Keratinocyte (primary cell): Measurements from ENCODE around the gene KLHL33. TPM values are rescaled to one million over a fixed set of nuclear protein-coding genes. Genes with fewer than 3 reads are reported as not detected.

Source experiments
- DNase-seq: peaks from one replicate; pipeline ENCODE4 v3.0.0-alpha.2; 2011; ENCODE audit warnings: low read depth, missing footprints, low spot score
- FAIRE-seq: peaks from 2 replicates; lab custom pipeline; 2011; peaks lifted over from hg19 to GRCh38; lab: Jason Lieb, UNC
- H2AFZ ChIP-seq: 2 replicates; pipeline ENCODE4 v1.6.0; 2012; ENCODE audit warnings: low read length, control low read depth, inconsistent platforms; ENCODE audit not compliant: control insufficient read depth
- H3K27ac ChIP-seq: 2 replicates; pipeline ENCODE4 v1.5.1; 2011; ENCODE audit warnings: low read length; ENCODE audit not compliant: control insufficient read depth, insufficient read depth
- H3K27me3 ChIP-seq: 3 replicates; pipeline ENCODE4 v1.6.0; 2011; ENCODE audit warnings: low read length; ENCODE audit not compliant: control insufficient read depth, insufficient read depth; ENCODE audit errors: extremely low read depth
- H3K36me3 ChIP-seq, 2 experiments: 2 replicates in 1 of 2; 3 replicates in 1 of 2; pipeline ENCODE4 v1.5.1; 2011; ENCODE audit warnings: low read length in 2 of 2, mild to moderate bottlenecking in 1 of 2; ENCODE audit not compliant: control insufficient read depth in 2 of 2, insufficient read depth in 2 of 2; ENCODE audit errors: extremely low read depth in 1 of 2
- H3K4me1 ChIP-seq: 3 replicates; pipeline ENCODE4 v1.5.1; 2011; ENCODE audit warnings: low read length; ENCODE audit not compliant: control insufficient read depth, insufficient read depth; ENCODE audit errors: extremely low read depth
- H3K4me2 ChIP-seq: 3 replicates; pipeline ENCODE4 v1.6.0; 2011; ENCODE audit warnings: low read depth, low read length; ENCODE audit not compliant: control insufficient read depth, insufficient read depth; ENCODE audit errors: extremely low read depth
- H3K4me3 ChIP-seq, 3 experiments: fragments of 200-600 bp in 1 of 3; sonication (generic) in 1 of 3; 2 replicates in 2 of 3; 3 replicates in 1 of 3; pipeline ENCODE4 v1.5.1; 2011 to 2016; ENCODE audit warnings: low read length in 3 of 3, mild to moderate bottlenecking in 3 of 3, control low read depth in 2 of 3, inconsistent platforms in 1 of 3, low read depth in 1 of 3, mixed read lengths in 1 of 3, mixed run types in 1 of 3, moderate library complexity in 1 of 3; ENCODE audit not compliant: control insufficient read depth in 2 of 3, insufficient read depth in 2 of 3; ENCODE audit errors: extremely low read depth in 1 of 3
- H3K79me2 ChIP-seq: 2 replicates; pipeline ENCODE4 v1.6.0; 2012; ENCODE audit warnings: low read length; ENCODE audit not compliant: control insufficient read depth, insufficient read depth
- H3K9ac ChIP-seq: 3 replicates; pipeline ENCODE4 v1.6.0; 2011; ENCODE audit warnings: low read length; ENCODE audit not compliant: control insufficient read depth, insufficient read depth; ENCODE audit errors: extremely low read depth
- H3K9me1 ChIP-seq: 3 replicates; pipeline ENCODE4 v1.6.0; 2011; ENCODE audit warnings: low read length; ENCODE audit not compliant: control insufficient read depth, insufficient read depth; ENCODE audit errors: extremely low read depth
- H3K9me3 ChIP-seq: 2 replicates; pipeline ENCODE4 v1.5.1; 2012; ENCODE audit warnings: low read depth, low read length; ENCODE audit not compliant: control insufficient read depth
- H4K20me1 ChIP-seq: 3 replicates; pipeline ENCODE4 v1.6.0; 2011; ENCODE audit warnings: low read length; ENCODE audit not compliant: control insufficient read depth, insufficient read depth; ENCODE audit errors: extremely low read depth
- EZH2 ChIP-seq: IDR thresholded peaks from one replicate; pipeline ENCODE4 v1.6.1; 2012; ENCODE audit warnings: inconsistent platforms, mild to moderate bottlenecking, low read length, moderate library complexity
- dilution Hi-C: fragments of 300-500 bp; cut with MboI; formaldehyde crosslinking; loops from one replicate; pipeline ENCODE4 v1.7.0; 2020; ENCODE audit warnings: low sequenced_read_pairs; ENCODE audit not compliant: extremely low pct_ligation_motif_present
- polyA plus RNA-seq, 5 experiments: library from polyadenylated mRNA; depleted of rRNA in 3 of 5; stranded (reverse) in 3 of 5; stranded (forward) in 1 of 5; unstranded in 1 of 5; fragments of >200 nt; gene quantifications; 1 replicate in 1 of 5; 2 replicates in 3 of 5; 3 replicates in 1 of 5; pipeline versions ENCODE4 v1.2.1 to v1.2.3, GENCODE V29; 2011 to 2012; ENCODE audit warnings: missing spikeins in 2 of 5, low read depth in 1 of 5, low replicate concordance in 1 of 5
- TF ChIP-seq, protein P1 (sequence below), 3 experiments: IDR thresholded peaks in 1 of 3; conservative IDR thresholded peaks in 1 of 3; optimal IDR thresholded peaks in 1 of 3; 2 replicates in 2 of 3; 3 replicates in 1 of 3; pipeline versions ENCODE3 to v1.5.1; 2011; ENCODE audit warnings: low read length in 3 of 3, mild to moderate bottlenecking in 3 of 3, moderate library complexity in 2 of 3, control low read depth in 1 of 3, inconsistent platforms in 1 of 3; ENCODE audit not compliant: insufficient read depth in 2 of 3; ENCODE audit errors: extremely low read depth in 1 of 3

Gene KLHL33
- polyA plus RNA-seq, 1 donor (not counting 4 experiments of a cell fraction or from before 2014, with no cell fraction given) = not detected

- Histone ChIP-seq H3K36me3 (peaks cover 21 to 22% of the 10 kb centered on the region in 2 experiments), H4K20me1 (no peaks in the 10 kb centered on the region), H2AFZ (peak overlapping the region; percentile 13), H3K9ac (peak overlapping the region; percentile 18), H3K27me3 (no peaks in the 10 kb centered on the region), H3K79me2 (peaks cover 3% of the 10 kb centered on the region), H3K9me1 (no peaks in the 10 kb centered on the region), H3K9me3 (no peaks in the 10 kb centered on the region), H3K4me2 (peak overlapping the region; percentile 76), H3K4me3 (peak overlapping the region in 1 of 3 experiments; percentile 1), H3K4me1 (peaks cover 18% of the 10 kb centered on the region), H3K27ac (peak overlapping the region; percentile 78)
- DNase-seq (peak; percentile 83), FAIRE-seq (peak; percentile 93)
- TF ChIP-seq EZH2 = no peak
- TF ChIP-seq, protein P1, sequence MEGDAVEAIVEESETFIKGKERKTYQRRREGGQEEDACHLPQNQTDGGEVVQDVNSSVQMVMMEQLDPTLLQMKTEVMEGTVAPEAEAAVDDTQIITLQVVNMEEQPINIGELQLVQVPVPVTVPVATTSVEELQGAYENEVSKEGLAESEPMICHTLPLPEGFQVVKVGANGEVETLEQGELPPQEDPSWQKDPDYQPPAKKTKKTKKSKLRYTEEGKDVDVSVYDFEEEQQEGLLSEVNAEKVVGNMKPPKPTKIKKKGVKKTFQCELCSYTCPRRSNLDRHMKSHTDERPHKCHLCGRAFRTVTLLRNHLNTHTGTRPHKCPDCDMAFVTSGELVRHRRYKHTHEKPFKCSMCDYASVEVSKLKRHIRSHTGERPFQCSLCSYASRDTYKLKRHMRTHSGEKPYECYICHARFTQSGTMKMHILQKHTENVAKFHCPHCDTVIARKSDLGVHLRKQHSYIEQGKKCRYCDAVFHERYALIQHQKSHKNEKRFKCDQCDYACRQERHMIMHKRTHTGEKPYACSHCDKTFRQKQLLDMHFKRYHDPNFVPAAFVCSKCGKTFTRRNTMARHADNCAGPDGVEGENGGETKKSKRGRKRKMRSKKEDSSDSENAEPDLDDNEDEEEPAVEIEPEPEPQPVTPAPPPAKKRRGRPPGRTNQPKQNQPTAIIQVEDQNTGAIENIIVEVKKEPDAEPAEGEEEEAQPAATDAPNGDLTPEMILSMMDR (optimal IDR thresholded peaks at IDR 0.05 in 1 of 3, IDR thresholded peaks at IDR 0.05 in 1 of 3, conservative IDR thresholded peaks at IDR 0.05 in 1 of 3; ENCODE audit: extremely low read depth in 1 of 3, insufficient read depth in 2 of 3, low read length in 3 of 3) = no peak
- dilution Hi-C loops = no loop called here
These were observed 34.9 kb downstream of the KLHL33 start for GRCh38 chr14:20400965-20401593.

GRCh38 chr14:20400589-20400964, 35.4 kb downstream of the KLHL33 start:
- Histone ChIP-seq H3K4me1 (peaks cover 18% of the 10 kb centered on the region), H3K27me3 (no peaks in the 10 kb centered on the region), H3K9me1 (no peaks in the 10 kb centered on the region), H3K4me2 (peak overlapping the region; percentile 76), H3K9ac (peak overlapping the region; percentile 13), H3K4me3 (peak overlapping the region in 1 of 3 experiments; percentile 1), H3K79me2 (peaks cover 2% of the 10 kb centered on the region), H3K27ac (peak overlapping the region; percentile 51), H4K20me1 (no peaks in the 10 kb centered on the region), H3K36me3 (peaks cover 23 to 25% of the 10 kb centered on the region in 2 experiments), H3K9me3 (no peaks in the 10 kb centered on the region), H2AFZ (no peak overlapping the region)
- no peak for FAIRE-seq
- TF ChIP-seq, protein P1 (optimal IDR thresholded peaks at IDR 0.05 in 1 of 3, IDR thresholded peaks at IDR 0.05 in 1 of 3, conservative IDR thresholded peaks at IDR 0.05 in 1 of 3; ENCODE audit: extremely low read depth in 1 of 3, insufficient read depth in 2 of 3, low read length in 3 of 3) = no peak
- no peak for TF ChIP-seq EZH2
- dilution Hi-C loops = no loop called here
- no peak for DNase-seq
